Stomach smooth muscle (tissue), 2 donors: Measurements from ENCODE around the gene ACOT12.

Experiments
- H3K27ac ChIP-seq: one replicate; pipeline ENCODE4 v1.7.0; 2013; ENCODE audit warnings: mild to moderate bottlenecking, low read length, inconsistent platforms
- H3K27me3 ChIP-seq, 2 donors: one replicate each; pipeline ENCODE4 v1.7.0; 2013; ENCODE audit warnings: low read length in 2 of 2; ENCODE audit not compliant: insufficient read depth in 2 of 2, control insufficient read depth in 1 of 2
- H3K36me3 ChIP-seq, 2 donors: one replicate each; pipeline ENCODE4 v1.7.0; 2013; ENCODE audit warnings: low read length in 2 of 2; ENCODE audit not compliant: control insufficient read depth in 2 of 2, insufficient read depth in 2 of 2
- H3K4me1 ChIP-seq: one replicate; pipeline ENCODE4 v1.7.0; 2013; ENCODE audit warnings: low read length; ENCODE audit not compliant: control insufficient read depth, insufficient read depth
- H3K4me3 ChIP-seq, 2 donors: one replicate each; pipeline ENCODE4 v1.7.0; 2013; ENCODE audit warnings: low read length in 2 of 2
- H3K9ac ChIP-seq, 2 donors: one replicate each; pipeline ENCODE4 v1.7.0; 2013; ENCODE audit warnings: low read length in 2 of 2, mild to moderate bottlenecking in 1 of 2
- H3K9me3 ChIP-seq, 2 donors: one replicate each; pipeline ENCODE4 v1.7.0; 2013; ENCODE audit warnings: low read length in 2 of 2; ENCODE audit not compliant: control insufficient read depth in 2 of 2
- donor health status: healthy.
- donor health status: Pancreatic carcinoma.

Gene ACOT12

DNA sequence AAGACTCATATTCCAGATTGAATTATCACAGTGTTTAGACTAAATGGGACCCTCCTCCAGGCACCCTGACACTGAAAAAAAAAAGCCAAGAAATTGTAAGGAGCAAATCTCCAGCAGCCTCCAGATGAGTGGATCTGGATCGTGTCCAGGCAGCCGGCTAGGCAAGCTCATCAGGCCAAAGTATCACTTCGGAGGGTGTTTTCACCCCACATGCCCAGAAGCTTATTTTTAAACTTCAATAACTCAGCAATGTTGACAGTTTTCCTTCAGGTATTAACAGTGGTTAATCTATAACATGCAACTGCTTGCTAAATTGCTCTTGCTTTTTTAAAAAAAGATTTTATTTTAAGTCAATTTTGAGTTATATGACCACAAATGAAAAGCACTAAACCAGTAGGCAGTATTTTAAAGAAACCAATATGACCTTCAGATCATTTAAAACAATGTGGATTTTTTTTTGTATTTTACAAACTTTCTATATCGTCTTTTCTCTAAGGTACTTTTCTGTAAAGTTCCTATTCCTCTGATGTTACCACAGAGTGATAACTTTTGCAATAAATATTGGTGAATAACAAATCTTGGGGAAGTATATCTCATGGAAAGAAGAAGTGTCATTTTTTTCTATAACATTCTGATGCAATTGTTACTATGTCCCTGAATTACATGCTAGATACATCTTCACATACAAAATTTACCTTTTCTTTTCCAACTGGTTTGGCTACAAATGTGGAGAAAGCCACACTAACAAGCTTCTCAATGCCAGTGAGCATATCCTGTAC lies 30.7 kb downstream of the ACOT12 start:
- no peak overlapping the region for H3K27ac ChIP-seq

DNA sequence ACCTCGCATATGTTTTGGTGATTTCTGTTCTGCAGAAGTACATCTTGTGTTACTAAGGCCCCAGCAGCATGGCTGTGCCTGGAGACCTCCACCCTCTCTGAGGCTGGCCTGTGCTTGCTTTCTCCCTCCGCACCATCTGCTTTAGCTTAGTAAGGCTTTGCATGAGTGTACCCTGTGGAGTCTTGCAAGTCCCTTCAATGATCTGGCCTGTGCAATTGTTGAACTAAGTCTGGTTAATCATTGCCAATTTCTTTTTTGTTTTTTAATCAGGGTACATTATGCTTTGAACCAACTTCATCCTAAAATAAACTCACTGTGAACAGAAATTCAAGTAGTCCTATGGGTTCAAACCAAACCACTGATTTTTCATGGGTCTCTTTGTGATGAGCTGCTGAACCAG lies 32.3 kb downstream of the ACOT12 start:
- H3K9ac ChIP-seq = no peak overlapping the region
- no peaks in the 10 kb centered on the region for H3K4me1 ChIP-seq
- no peaks in the 10 kb centered on the region for H3K27me3 ChIP-seq
- no peak overlapping the region for H3K27ac ChIP-seq
- no peaks in the 10 kb centered on the region for H3K36me3 ChIP-seq
- H3K9me3 ChIP-seq = no peaks in the 10 kb centered on the region
- no peak overlapping the region for H3K4me3 ChIP-seq

More for the DNA sequence above, 30.7 kb downstream of the ACOT12 start:
- no peaks in the 10 kb centered on the region for H3K4me1 ChIP-seq
- H3K9me3 ChIP-seq = no peaks in the 10 kb centered on the region
- H3K27me3 ChIP-seq = no peaks in the 10 kb centered on the region
- H3K36me3 ChIP-seq = no peaks in the 10 kb centered on the region
- H3K9ac ChIP-seq = no peak overlapping the region
- H3K4me3 ChIP-seq = no peak overlapping the region

DNA sequence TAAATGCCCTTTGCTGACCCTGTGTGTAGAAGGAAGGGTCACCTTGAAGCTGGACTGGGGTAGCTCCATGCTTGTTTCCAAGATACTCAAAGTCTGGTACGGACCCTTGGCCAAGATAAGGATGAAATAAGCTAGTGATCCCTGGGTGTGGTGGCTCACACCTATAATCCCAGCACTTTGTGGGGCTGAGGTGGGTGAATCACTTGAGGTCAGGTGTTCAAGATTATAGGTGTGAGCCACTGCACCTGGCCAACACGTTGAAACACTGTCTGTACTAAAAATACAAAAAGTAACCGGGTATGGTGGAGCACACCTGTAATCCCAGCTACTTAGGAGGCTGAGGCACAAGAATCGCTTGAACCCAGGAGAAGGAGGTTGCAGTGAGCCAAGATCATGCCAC lies 33.3 kb downstream of the ACOT12 start:
- no peak overlapping the region for H3K4me3 ChIP-seq
- H3K9me3 ChIP-seq = no peaks in the 10 kb centered on the region
- no peak overlapping the region for H3K27ac ChIP-seq
- H3K27me3 ChIP-seq = no peaks in the 10 kb centered on the region
- no peaks in the 10 kb centered on the region for H3K36me3 ChIP-seq
- H3K9ac ChIP-seq = no peak overlapping the region
- H3K4me1 ChIP-seq = no peaks in the 10 kb centered on the region

DNA sequence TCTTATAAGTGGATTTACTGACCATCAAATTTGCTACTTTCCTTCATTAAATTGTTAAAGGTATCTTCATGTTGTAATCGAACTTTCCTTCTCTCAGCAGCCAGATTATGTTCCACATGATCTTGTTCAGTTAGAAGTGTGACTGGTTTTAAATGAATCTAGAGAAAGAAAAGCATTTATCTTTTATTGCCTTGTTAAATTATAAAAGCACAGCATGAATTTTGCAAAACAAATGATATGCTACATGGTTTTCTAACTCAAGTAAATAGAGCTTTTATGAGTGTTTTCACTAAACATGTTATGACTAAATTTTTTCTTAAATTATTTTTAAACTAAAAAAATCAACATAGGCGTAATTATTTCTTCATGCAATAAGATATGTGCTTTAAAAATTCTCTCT lies 34.1 kb downstream of the ACOT12 start:
- H3K9ac ChIP-seq = no peak overlapping the region
- H3K4me1 ChIP-seq = no peaks in the 10 kb centered on the region
- H3K27me3 ChIP-seq = no peaks in the 10 kb centered on the region
- no peaks in the 10 kb centered on the region for H3K36me3 ChIP-seq
- no peak overlapping the region for H3K27ac ChIP-seq
- H3K4me3 ChIP-seq = no peak overlapping the region
- H3K9me3 ChIP-seq = no peaks in the 10 kb centered on the region

DNA sequence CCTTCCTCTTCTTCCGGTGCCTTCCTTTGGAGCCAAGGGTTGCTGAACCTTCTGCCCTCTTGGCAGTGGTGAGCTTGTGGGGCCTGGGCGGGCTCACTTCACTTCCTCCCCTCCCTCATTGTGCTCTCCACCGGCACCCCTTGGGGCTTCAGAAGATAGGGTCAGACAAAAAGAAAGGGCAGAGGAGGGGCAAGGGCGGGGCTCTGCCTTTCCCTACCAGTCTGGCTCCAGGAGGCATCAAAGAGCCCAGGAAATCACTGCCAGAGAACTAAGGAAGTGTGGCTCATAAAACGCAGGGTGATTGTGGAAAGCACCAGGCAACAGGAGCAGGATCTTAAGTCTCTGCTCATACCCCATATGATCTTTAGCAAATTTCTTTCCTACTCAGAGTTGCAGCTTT lies 34.8 kb downstream of the ACOT12 start:
- H3K9me3 ChIP-seq = no peaks in the 10 kb centered on the region

DNA sequence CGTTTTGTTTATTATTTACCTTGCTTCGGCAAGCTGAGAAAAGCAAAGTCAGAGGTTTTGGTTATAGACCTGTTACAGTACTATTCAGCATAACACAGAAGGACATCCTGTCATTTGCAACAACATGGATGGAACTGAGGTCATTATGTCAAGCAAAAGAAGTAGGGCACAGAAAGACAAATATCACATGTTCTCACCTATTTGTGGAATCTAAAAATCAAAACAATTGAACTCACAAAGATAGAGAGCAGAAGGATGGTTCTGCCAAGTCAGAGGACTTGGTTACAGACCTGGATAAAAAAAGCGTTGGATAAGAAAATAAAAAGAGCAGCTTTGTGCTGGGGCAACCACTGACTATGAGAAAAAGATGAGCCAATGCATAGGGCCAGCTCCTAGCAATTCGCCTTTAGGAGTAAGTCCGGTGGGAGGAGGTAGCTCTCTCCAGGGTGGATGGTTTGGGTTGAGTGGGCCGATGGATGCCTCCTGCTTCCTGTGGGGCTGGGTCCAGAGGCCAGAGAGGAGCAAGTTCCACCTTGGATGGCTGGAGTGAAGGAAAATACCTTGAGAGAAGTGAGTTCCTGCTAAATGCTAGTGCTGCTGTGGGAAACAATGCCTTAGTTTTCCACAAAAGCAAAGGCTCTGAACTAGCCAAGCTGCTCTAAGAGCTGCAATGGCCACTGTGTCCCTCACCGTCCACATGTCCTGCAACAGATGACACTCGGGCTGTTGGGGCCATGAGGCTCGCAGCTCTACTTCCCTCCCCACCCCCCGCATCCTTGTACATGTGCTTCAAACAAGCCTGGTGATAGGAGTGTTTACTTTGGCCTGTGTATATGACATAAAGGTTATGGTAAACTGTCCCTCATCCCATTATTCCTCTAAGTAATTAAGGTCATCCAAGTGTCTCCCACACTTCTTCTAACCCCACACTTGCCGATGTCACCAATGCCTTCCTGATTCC lies 38.4 kb downstream of the ACOT12 start:
- Histone ChIP-seq H3K9me3 (no peaks in the 10 kb centered on the region), H3K4me1 (no peaks in the 10 kb centered on the region), H3K27ac (no peak overlapping the region), H3K9ac (no peak overlapping the region), H3K4me3 (no peak overlapping the region), H3K36me3 (no peaks in the 10 kb centered on the region), H3K27me3 (no peaks in the 10 kb centered on the region)

More for the DNA sequence above, 34.8 kb downstream of the ACOT12 start:
- Histone ChIP-seq H3K9ac (no peak overlapping the region), H3K27ac (no peak overlapping the region), H3K4me3 (no peak overlapping the region), H3K36me3 (no peaks in the 10 kb centered on the region), H3K4me1 (no peaks in the 10 kb centered on the region), H3K27me3 (no peaks in the 10 kb centered on the region)

DNA sequence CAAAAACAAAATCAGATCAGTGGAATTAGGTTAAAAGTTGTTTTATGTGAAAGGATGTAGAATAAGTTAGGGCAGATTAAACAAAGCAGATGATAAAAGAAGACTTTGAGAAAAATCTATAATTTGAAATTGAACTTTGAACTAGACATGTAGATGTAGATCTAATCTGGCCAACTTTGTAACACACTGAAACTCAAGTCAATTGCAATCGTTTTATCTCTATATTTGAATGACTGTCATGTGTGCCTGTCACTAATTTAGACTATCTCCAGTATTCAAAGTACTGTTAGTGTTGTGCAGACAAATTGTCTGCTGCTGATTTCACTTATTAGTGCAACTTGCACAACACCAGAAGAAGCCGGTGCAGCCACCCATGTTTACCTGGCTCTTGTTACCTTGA lies 39.8 kb downstream of the ACOT12 start:
- no peak overlapping the region for H3K9ac ChIP-seq
- H3K36me3 ChIP-seq = no peaks in the 10 kb centered on the region
- H3K27ac ChIP-seq = no peak overlapping the region
- no peaks in the 10 kb centered on the region for H3K9me3 ChIP-seq
- H3K4me3 ChIP-seq = no peak overlapping the region
- no peaks in the 10 kb centered on the region for H3K4me1 ChIP-seq
- H3K27me3 ChIP-seq = no peaks in the 10 kb centered on the region

DNA sequence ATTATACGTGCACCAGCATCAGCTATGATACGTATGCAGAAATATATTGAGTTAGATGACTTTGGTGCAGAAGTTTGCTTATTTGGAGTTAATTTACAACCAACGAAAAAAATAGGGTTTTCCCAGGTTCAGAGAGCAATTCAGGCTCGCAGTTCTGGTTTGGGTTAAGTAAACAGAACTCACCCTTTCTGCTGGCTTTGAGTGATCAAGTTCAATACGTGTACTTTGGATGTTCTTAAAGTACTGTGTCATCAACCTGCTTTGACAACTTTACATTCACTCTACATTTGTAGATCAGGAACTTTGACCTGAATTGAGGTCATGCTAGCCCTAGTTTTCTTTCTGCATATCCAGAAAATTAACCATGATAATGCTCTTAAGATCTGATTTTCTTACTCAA lies 40.7 kb downstream of the ACOT12 start:
- Histone ChIP-seq H3K27ac (no peak overlapping the region), H3K9ac (no peak overlapping the region), H3K4me1 (no peaks in the 10 kb centered on the region), H3K9me3 (no peaks in the 10 kb centered on the region), H3K4me3 (no peak overlapping the region), H3K36me3 (no peaks in the 10 kb centered on the region), H3K27me3 (no peaks in the 10 kb centered on the region)

DNA sequence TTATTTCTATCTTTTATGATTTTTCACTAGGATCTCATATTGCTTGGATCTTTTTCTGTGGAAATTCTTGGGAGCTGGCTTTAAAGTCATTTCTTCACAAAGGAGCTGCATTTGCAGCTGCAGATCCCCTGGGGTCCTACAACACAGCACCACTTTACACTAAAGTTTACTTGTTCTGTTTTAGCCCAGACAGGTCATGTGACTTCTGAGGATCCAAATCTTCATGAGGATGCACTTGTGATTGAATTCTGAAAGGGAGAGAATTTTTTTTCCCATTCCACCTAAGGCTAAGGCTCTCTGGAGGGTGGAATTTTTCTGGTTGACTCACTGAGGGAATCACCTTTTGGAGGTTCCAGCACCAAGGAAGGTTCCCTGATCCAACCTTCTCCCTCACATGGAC lies 43.4 kb downstream of the ACOT12 start:
- Histone ChIP-seq H3K4me1 (no peaks in the 10 kb centered on the region), H3K4me3 (no peak overlapping the region), H3K27ac (no peak overlapping the region), H3K27me3 (no peaks in the 10 kb centered on the region), H3K9ac (no peak overlapping the region), H3K36me3 (no peaks in the 10 kb centered on the region), H3K9me3 (no peaks in the 10 kb centered on the region)

DNA sequence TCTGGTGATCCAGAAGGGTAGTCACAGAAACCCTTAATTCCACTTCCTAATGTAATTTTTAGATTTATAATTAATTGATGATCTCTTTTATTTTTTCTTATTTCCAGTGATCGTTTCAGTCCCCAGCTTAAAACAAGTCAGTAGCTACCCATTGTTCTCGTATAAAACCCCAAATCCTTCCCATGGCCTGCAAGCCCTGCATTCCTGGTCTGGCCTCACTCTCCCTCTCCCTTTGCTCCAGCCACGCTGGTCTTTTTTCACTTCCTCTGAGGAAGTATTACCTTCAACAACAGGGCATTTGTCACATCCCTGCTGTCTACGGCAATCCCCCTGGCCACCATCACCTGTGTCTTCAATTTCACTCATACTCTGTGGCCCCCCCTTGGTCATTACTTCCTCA lies 44.8 kb downstream of the ACOT12 start:
- Histone ChIP-seq H3K27ac (no peak overlapping the region), H3K9me3 (no peaks in the 10 kb centered on the region), H3K4me1 (no peaks in the 10 kb centered on the region), H3K9ac (no peak overlapping the region), H3K4me3 (no peak overlapping the region), H3K27me3 (no peaks in the 10 kb centered on the region), H3K36me3 (no peaks in the 10 kb centered on the region)
